ENCODE data around the gene CORIN. TPM values are rescaled to one million over a fixed set of nuclear protein-coding genes. Genes with fewer than 3 reads are reported as not detected.

CORIN gene
- polyA plus RNA-seq, 2 of the 4 experiments (the other 2 are of a cell fraction) = 0.03 TPM; not detected in 1

DNA sequence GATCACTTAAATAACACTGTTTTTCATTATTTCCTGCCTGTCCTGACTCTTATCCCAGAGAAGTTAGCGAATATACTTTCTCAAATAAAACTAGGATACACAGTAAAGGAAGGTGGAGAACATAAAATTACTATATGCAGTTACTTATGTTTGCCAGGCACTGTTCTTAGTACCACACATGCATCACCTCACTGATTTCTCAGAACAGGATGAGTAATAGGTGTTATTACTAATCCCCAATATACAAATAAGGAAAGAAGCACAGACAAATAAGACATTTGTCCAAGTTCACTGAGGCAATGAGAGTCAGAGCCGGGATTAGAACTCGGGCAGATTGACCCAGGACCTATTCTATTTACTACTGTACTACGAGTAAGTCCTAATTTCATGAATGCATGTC lies 91.7 kb downstream of the CORIN start (continued):
- TF ChIP-seq, protein P1, sequence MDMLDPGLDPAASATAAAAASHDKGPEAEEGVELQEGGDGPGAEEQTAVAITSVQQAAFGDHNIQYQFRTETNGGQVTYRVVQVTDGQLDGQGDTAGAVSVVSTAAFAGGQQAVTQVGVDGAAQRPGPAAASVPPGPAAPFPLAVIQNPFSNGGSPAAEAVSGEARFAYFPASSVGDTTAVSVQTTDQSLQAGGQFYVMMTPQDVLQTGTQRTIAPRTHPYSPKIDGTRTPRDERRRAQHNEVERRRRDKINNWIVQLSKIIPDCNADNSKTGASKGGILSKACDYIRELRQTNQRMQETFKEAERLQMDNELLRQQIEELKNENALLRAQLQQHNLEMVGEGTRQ (IDR thresholded peaks at IDR 0.05) = no peak
- TF ChIP-seq JUN (IDR thresholded peaks at IDR 0.05) (no peak), NR3C1 (IDR thresholded peaks at IDR 0.05) (no peak)

DNA sequence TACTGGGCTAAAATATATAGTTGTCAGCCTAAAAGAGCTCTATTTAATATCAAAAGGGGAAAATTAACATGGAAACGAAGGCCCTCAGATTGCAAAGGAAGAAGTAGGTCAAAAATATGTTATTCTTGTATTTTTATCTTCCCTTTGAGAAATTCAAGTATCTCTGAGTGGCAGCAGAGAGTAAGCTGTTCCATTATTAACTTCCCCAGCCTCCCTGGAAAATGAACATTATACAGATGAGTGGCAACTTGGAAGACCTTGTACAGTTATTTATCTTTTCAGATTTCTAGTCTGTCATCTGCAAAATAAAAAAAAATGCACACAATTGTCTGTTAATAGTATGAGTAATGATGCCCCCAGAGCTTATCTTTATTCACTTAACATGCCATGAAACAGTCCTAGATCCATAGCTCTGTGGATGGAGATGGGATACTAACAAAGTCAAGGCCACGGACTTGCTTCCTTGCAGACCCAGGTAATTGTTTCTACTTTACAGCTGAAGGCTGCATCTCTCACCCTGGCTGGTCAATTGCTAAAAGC lies 93.0 kb downstream of the CORIN start:
- Histone ChIP-seq H3K4me1 (no peaks in the 10 kb centered on the region), H3K4me3 (no peak overlapping the region), H3K9me3 (no peaks in the 10 kb centered on the region), H3K27ac (no peak overlapping the region), H3K4me2 (peak overlapping the region; percentile 68; the same call in 1 of the 3 replicates)
- WGBS (ENCODE audit: missing lambda C conversion rate) = 15% methylated on average over 2 of the region's 2 CpGs
- TF ChIP-seq, protein P2, sequence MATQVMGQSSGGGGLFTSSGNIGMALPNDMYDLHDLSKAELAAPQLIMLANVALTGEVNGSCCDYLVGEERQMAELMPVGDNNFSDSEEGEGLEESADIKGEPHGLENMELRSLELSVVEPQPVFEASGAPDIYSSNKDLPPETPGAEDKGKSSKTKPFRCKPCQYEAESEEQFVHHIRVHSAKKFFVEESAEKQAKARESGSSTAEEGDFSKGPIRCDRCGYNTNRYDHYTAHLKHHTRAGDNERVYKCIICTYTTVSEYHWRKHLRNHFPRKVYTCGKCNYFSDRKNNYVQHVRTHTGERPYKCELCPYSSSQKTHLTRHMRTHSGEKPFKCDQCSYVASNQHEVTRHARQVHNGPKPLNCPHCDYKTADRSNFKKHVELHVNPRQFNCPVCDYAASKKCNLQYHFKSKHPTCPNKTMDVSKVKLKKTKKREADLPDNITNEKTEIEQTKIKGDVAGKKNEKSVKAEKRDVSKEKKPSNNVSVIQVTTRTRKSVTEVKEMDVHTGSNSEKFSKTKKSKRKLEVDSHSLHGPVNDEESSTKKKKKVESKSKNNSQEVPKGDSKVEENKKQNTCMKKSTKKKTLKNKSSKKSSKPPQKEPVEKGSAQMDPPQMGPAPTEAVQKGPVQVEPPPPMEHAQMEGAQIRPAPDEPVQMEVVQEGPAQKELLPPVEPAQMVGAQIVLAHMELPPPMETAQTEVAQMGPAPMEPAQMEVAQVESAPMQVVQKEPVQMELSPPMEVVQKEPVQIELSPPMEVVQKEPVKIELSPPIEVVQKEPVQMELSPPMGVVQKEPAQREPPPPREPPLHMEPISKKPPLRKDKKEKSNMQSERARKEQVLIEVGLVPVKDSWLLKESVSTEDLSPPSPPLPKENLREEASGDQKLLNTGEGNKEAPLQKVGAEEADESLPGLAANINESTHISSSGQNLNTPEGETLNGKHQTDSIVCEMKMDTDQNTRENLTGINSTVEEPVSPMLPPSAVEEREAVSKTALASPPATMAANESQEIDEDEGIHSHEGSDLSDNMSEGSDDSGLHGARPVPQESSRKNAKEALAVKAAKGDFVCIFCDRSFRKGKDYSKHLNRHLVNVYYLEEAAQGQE (IDR thresholded peaks at IDR 0.05) = no peak
- no peak for TF ChIP-seq HOXB13 (CRISPR knock-in tag; IDR thresholded peaks at IDR 0.05; ENCODE audit: low read depth)
- no peak for TF ChIP-seq ZFP36 (IDR thresholded peaks at IDR 0.05; ENCODE audit: borderline replicate concordance, partially characterized antibody)
- TF ChIP-seq CBX2 (IDR thresholded peaks at IDR 0.05; ENCODE audit: borderline replicate concordance, low read depth) = no peak
- no peak for TF ChIP-seq PHF8 (IDR thresholded peaks at IDR 0.05; ENCODE audit: borderline replicate concordance, low read depth)
- no peak for TF ChIP-seq KDM1A (IDR thresholded peaks at IDR 0.05; ENCODE audit: low read depth)
- no peak for TF ChIP-seq TFCP2L1 (CRISPR knock-in tag; IDR thresholded peaks at IDR 0.05)
- TF ChIP-seq, protein P3, sequence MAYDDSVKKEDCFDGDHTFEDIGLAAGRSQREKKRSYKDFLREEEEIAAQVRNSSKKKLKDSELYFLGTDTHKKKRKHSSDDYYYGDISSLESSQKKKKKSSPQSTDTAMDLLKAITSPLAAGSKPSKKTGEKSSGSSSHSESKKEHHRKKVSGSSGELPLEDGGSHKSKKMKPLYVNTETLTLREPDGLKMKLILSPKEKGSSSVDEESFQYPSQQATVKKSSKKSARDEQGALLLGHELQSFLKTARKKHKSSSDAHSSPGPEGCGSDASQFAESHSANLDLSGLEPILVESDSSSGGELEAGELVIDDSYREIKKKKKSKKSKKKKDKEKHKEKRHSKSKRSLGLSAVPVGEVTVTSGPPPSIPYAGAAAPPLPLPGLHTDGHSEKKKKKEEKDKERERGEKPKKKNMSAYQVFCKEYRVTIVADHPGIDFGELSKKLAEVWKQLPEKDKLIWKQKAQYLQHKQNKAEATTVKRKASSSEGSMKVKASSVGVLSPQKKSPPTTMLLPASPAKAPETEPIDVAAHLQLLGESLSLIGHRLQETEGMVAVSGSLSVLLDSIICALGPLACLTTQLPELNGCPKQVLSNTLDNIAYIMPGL (CRISPR knock-in tag; IDR thresholded peaks at IDR 0.05; ENCODE audit: borderline replicate concordance) = no peak
- no peak for TF ChIP-seq RFX5 (IDR thresholded peaks at IDR 0.05)
- no peak for TF ChIP-seq ZC3H11A (IDR thresholded peaks at IDR 0.05)
- no peak for TF ChIP-seq MAZ (IDR thresholded peaks at IDR 0.05; ENCODE audit: borderline replicate concordance, low read depth, low read length)
- no peak for TF ChIP-seq SMC3 (IDR thresholded peaks at IDR 0.05)
- TF ChIP-seq CEBPB (IDR thresholded peaks at IDR 0.05) = no peak
- TF ChIP-seq, protein P4, sequence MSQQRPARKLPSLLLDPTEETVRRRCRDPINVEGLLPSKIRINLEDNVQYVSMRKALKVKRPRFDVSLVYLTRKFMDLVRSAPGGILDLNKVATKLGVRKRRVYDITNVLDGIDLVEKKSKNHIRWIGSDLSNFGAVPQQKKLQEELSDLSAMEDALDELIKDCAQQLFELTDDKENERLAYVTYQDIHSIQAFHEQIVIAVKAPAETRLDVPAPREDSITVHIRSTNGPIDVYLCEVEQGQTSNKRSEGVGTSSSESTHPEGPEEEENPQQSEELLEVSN (IDR thresholded peaks at IDR 0.05; ENCODE audit: borderline replicate concordance, low read depth) = no peak
- no peak for TF ChIP-seq BHLHE40 (IDR thresholded peaks at IDR 0.05; ENCODE audit: low read depth, low read length)
- DNase-seq (ENCODE audit: low read depth in 1 of 2, low spot score in 1 of 2) (no peak), FAIRE-seq (no peak), ATAC-seq (no peak)
- ChIA-PET CTCF (no interaction called here), POLR2A (no interaction called here)

DNA sequence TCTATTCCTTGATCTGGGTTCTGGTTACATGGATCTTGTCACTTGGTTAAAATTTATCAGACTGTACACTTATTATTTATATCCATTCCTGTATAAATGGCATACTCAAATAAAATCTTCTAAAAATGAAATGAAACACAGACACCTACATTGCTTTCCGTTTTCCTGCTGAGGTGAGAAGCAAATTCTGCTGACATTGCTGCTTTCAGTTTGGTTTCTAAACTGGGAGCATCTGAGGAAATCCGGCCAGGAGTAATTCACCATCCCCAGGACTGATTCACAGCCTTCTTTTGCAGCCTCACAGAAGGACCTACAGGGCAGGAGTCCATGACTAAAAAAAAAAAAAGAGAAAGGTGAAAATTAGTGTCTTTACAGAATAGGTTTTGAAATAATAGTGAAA lies 93.6 kb downstream of the CORIN start:
- Histone ChIP-seq H3K27ac (no peak overlapping the region), H3K9me3 (no peaks in the 10 kb centered on the region), H3K4me1 (no peaks in the 10 kb centered on the region), H3K4me3 (peak overlapping the region; percentile 25; the same call in 1 of the 3 replicates), H3K4me2 (peak overlapping the region; percentile 68)
- FAIRE-seq = no peak
- POLR2A ChIA-PET = no interaction called here
- TF ChIP-seq MAFK (IDR thresholded peaks at IDR 0.05; ENCODE audit: partially characterized antibody) (peak; percentile 93), ZSCAN20 (CRISPR knock-in tag; IDR thresholded peaks at IDR 0.05) (no peak), CBX2 (IDR thresholded peaks at IDR 0.05; ENCODE audit: borderline replicate concordance, low read depth) (no peak)
- WGBS (ENCODE audit: missing lambda C conversion rate) = 0% methylated on average over 2 of the region's 2 CpGs
- ATAC-seq = no peak
- no peak for DNase-seq (ENCODE audit: low read depth in 1 of 2, low spot score in 1 of 2)
- CTCF ChIA-PET = no interaction called here
